DOHH2 (cell line): Measurements from ENCODE around the gene RSPH6A.
"Not testable (repeated sequence)": the region's sequence is repeated elsewhere in the genome, so short reads cannot be mapped to it uniquely, and the experiment has no call there.

Source experiments
- H3F3A ChIP-seq: fragments of 200-600 bp; sonication (generic), shearing (Covaris generic); 2 replicates; pipeline ENCODE4 v1.6.0; 2016; ENCODE audit warnings: antibody characterized with exemption, mild to moderate bottlenecking; ENCODE audit not compliant: control insufficient read depth, insufficient read depth
- H3K27ac ChIP-seq: fragments of 200-600 bp; sonication (generic); 2 replicates; pipeline ENCODE4 v1.5.1; 2014; ENCODE audit warnings: low read depth, mild to moderate bottlenecking, low read length, moderate library complexity
- H3K27me3 ChIP-seq: fragments of 200-600 bp; sonication (generic); 2 replicates; pipeline ENCODE4 v1.6.1; 2014; ENCODE audit warnings: mild to moderate bottlenecking, low read length, mixed read lengths; ENCODE audit not compliant: control insufficient read depth
- H3K36me3 ChIP-seq: fragments of 200-600 bp; sonication (generic); 2 replicates; pipeline ENCODE4 v1.6.1; 2014; ENCODE audit warnings: mild to moderate bottlenecking, low read length, moderate library complexity, mixed read lengths; ENCODE audit not compliant: control insufficient read depth
- H3K4me1 ChIP-seq: fragments of 200-600 bp; sonication (generic); 2 replicates; pipeline ENCODE4 v1.6.1; 2014; ENCODE audit warnings: mild to moderate bottlenecking, low read length, mixed read lengths; ENCODE audit not compliant: control insufficient read depth
- H3K4me2 ChIP-seq: fragments of 200-600 bp; sonication (generic); 2 replicates; pipeline ENCODE4 v1.6.0; 2014; ENCODE audit warnings: mild to moderate bottlenecking, low read length, moderate library complexity
- H3K4me3 ChIP-seq: fragments of 200-600 bp; sonication (generic); 2 replicates; pipeline ENCODE4 v1.5.1; 2014; ENCODE audit warnings: mild to moderate bottlenecking, low read length, mixed read lengths
- H3K79me2 ChIP-seq: fragments of 200-600 bp; sonication (generic); 2 replicates; pipeline ENCODE4 v1.6.1; 2014; ENCODE audit warnings: mild to moderate bottlenecking, low read length, mixed read lengths; ENCODE audit not compliant: control insufficient read depth
- H3K9me2 ChIP-seq: fragments of 200-600 bp; sonication (generic); replicated peaks from 2 replicates; pipeline ENCODE4 v1.6.1; 2014; ENCODE audit warnings: mild to moderate bottlenecking, low read length, mixed read lengths; ENCODE audit not compliant: control insufficient read depth
- H3K9me3 ChIP-seq: fragments of 200-600 bp; sonication (generic); 2 replicates; pipeline ENCODE4 v1.6.1; 2014; ENCODE audit warnings: antibody characterized with exemption, low read length, mixed read lengths; ENCODE audit not compliant: control insufficient read depth, insufficient read depth
- H4K20me1 ChIP-seq: fragments of 200-600 bp; sonication (generic); 2 replicates; pipeline ENCODE4 v1.6.0; 2014; ENCODE audit warnings: low read depth, mild to moderate bottlenecking, antibody characterized with exemption, low read length, moderate library complexity; ENCODE audit not compliant: control insufficient read depth, insufficient read depth
- CTCF ChIP-seq: fragments of 200-600 bp; sonication (generic); IDR thresholded peaks from one replicate; pipeline ENCODE4 v1.5.1; 2014; ENCODE audit warnings: antibody characterized with exemption, mild to moderate bottlenecking, low read depth, low read length; ENCODE audit not compliant: poor library complexity, severe bottlenecking
- EZH2phosphoT487 ChIP-seq: fragments of 200-600 bp; sonication (generic); IDR thresholded peaks from 2 replicates; pipeline ENCODE4 v1.6.1; 2017; ENCODE audit warnings: borderline replicate concordance, mild to moderate bottlenecking, antibody characterized with exemption, low read length, moderate library complexity, mixed read lengths

Gene RSPH6A

GRCh38 chr19:45754323-45754722 lies 60.8 kb downstream of the RSPH6A start:
- Histone ChIP-seq H3K4me3 (no peak overlapping the region), H3K27me3 (no peaks in the 10 kb centered on the region; the same call in 1 of the 2 replicates), H3F3A (no peaks in the 10 kb centered on the region)

GRCh38 chr19:45753548-45753947 lies 61.6 kb downstream of the RSPH6A start:
- Histone ChIP-seq H4K20me1 (no peaks in the 10 kb centered on the region), H3K79me2 (no peaks in the 10 kb centered on the region), H3K4me3 (no peak overlapping the region), H3K9me2 (no peaks in the 10 kb centered on the region), H3F3A (no peaks in the 10 kb centered on the region), H3K4me1 (no peaks in the 10 kb centered on the region), H3K27ac (no peak overlapping the region), H3K9me3 (no peaks in the 10 kb centered on the region), H3K4me2 (no peak overlapping the region), H3K27me3 (no peaks in the 10 kb centered on the region; the same call in 1 of the 2 replicates), H3K36me3 (no peaks in the 10 kb centered on the region)
- TF ChIP-seq CTCF: peak; percentile 19
- TF ChIP-seq EZH2phosphoT487: no peak

More at GRCh38 chr19:45754323-45754722, 60.8 kb downstream of the RSPH6A start:
- Histone ChIP-seq H3K4me2 (no peak overlapping the region), H4K20me1 (no peaks in the 10 kb centered on the region), H3K79me2 (no peaks in the 10 kb centered on the region), H3K9me2 (no peaks in the 10 kb centered on the region), H3K36me3 (no peaks in the 10 kb centered on the region), H3K27ac (no peak overlapping the region), H3K4me1 (no peaks in the 10 kb centered on the region), H3K9me3 (no peaks in the 10 kb centered on the region)
- TF ChIP-seq CTCF (no peak), EZH2phosphoT487 (no peak)

- no peak overlapping the region for H3K4me2 ChIP-seq
- H3K27me3 ChIP-seq: no peaks in the 10 kb centered on the region; the same call in 1 of the 2 replicates
- H3K27ac ChIP-seq: no peak overlapping the region
- H3K36me3 ChIP-seq: no peaks in the 10 kb centered on the region
- TF ChIP-seq CTCF (no peak), EZH2phosphoT487 (no peak)
- H3K9me2 ChIP-seq: no peaks in the 10 kb centered on the region
- no peaks in the 10 kb centered on the region for H3K79me2 ChIP-seq
- H3K4me3 ChIP-seq: no peak overlapping the region
- H3K9me3 ChIP-seq: no peaks in the 10 kb centered on the region
- no peaks in the 10 kb centered on the region for H4K20me1 ChIP-seq
- H3K4me1 ChIP-seq: no peaks in the 10 kb centered on the region
- no peaks in the 10 kb centered on the region for H3F3A ChIP-seq
Measured at GRCh38 chr19:45752639-45753038, 62.5 kb downstream of the RSPH6A start.

- not testable (repeated sequence) for H4K20me1 ChIP-seq, H3K27ac ChIP-seq, H3K9me3 ChIP-seq, H3F3A ChIP-seq, H3K79me2 ChIP-seq, H3K36me3 ChIP-seq, H3K27me3 ChIP-seq, H3K4me3 ChIP-seq, H3K9me2 ChIP-seq, H3K4me1 ChIP-seq, H3K4me2 ChIP-seq
Measured at GRCh38 chr19:45751483-45751882, 63.6 kb downstream of the RSPH6A start.
